Neural cell (in vitro differentiated cells): ENCODE measurements around the gene CARD19. TPM values are rescaled to one million over a fixed set of nuclear protein-coding genes. Genes with fewer than 3 reads are reported as not detected.

Experiments
- H2AFZ ChIP-seq: fragments of 200-600, 300-800 bp; sonication (generic), shearing (Covaris generic); 2 replicates; pipeline ENCODE4 v1.6.0; 2014; ENCODE audit warnings: low read depth, mild to moderate bottlenecking, antibody characterized with exemption, low read length, moderate library complexity
- H3F3A ChIP-seq: fragments of 200-600 bp; shearing (Covaris generic); 2 replicates; pipeline ENCODE4 v1.6.1; 2016; ENCODE audit warnings: mild to moderate bottlenecking, moderate library complexity, mixed read lengths, antibody characterized with exemption, low read length; ENCODE audit not compliant: insufficient read depth, poor library complexity, severe bottlenecking
- H3K27ac ChIP-seq: fragments of 200-600, 300-800 bp; sonication (generic), shearing (Covaris generic); 2 replicates; pipeline ENCODE4 v1.5.1; 2014; ENCODE audit warnings: mild to moderate bottlenecking, low read length, moderate library complexity
- H3K27me3 ChIP-seq: fragments of 300-800, 200-600 bp; sonication (generic), shearing (Covaris generic); 2 replicates; pipeline ENCODE4 v1.6.0; 2014; ENCODE audit warnings: mild to moderate bottlenecking, low read depth, low read length, moderate library complexity; ENCODE audit not compliant: insufficient read depth
- H3K36me3 ChIP-seq: fragments of 300-800, 200-600 bp; sonication (generic), shearing (Covaris generic); 2 replicates; pipeline ENCODE4 v1.5.1; 2014; ENCODE audit warnings: mild to moderate bottlenecking, antibody characterized with exemption, low read length, moderate library complexity; ENCODE audit not compliant: insufficient read depth
- H3K4me2 ChIP-seq: fragments of 300-800, 200-600 bp; sonication (generic), shearing (Covaris generic); 2 replicates; pipeline ENCODE4 v1.6.0; 2014; ENCODE audit warnings: mild to moderate bottlenecking, low read length
- H3K4me3 ChIP-seq: fragments of 300-800, 200-600 bp; sonication (generic), shearing (Covaris generic); 2 replicates; pipeline ENCODE4 v1.5.1; 2014; ENCODE audit warnings: mild to moderate bottlenecking, low read length, moderate library complexity
- H3K79me2 ChIP-seq: fragments of 200-600 bp; shearing (Covaris generic); replicated peaks from 2 replicates; pipeline ENCODE4 v1.6.0; 2014; ENCODE audit warnings: mild to moderate bottlenecking, low read length, moderate library complexity; ENCODE audit not compliant: insufficient read depth
- H3K9ac ChIP-seq: fragments of 300-800, 200-600 bp; sonication (generic), shearing (Covaris generic); 2 replicates; pipeline ENCODE4 v1.6.1; 2016; ENCODE audit warnings: mild to moderate bottlenecking, low read length, mixed read lengths
- H3K9me2 ChIP-seq: fragments of 200-600 bp; shearing (Covaris generic); 2 replicates; pipeline ENCODE4 v1.6.1; 2016; ENCODE audit warnings: mild to moderate bottlenecking, low read length, mixed read lengths; ENCODE audit not compliant: insufficient read depth
- H3K9me3 ChIP-seq: fragments of 200-600, 300-800 bp; sonication (generic), shearing (Covaris generic); 2 replicates; pipeline ENCODE4 v1.6.1; 2016; ENCODE audit warnings: mild to moderate bottlenecking, mixed run types, low read length, moderate library complexity, mixed read lengths
- H4K20me1 ChIP-seq: fragments of 200-600 bp; shearing (Covaris generic); 2 replicates; pipeline ENCODE4 v1.6.1; 2016; ENCODE audit warnings: mild to moderate bottlenecking, mixed run types; ENCODE audit not compliant: insufficient read depth
- CTCF ChIP-seq: fragments of 450-650 bp; IDR thresholded peaks from 2 replicates; pipeline ENCODE4 v1.5.1; 2014; ENCODE audit warnings: antibody characterized with exemption, mild to moderate bottlenecking, moderate library complexity; ENCODE audit not compliant: poor library complexity, severe bottlenecking
- EP300 ChIP-seq: fragments of 450-650 bp; conservative IDR thresholded peaks from 2 replicates; pipeline ENCODE4 v1.6.1; 2014; ENCODE audit warnings: antibody characterized with exemption, mild to moderate bottlenecking, moderate library complexity; ENCODE audit not compliant: poor library complexity, severe bottlenecking
- EZH2 ChIP-seq: fragments of 200-600, 300-800 bp; shearing (Covaris generic), sonication (generic); IDR thresholded peaks from 2 replicates; pipeline ENCODE4 v1.6.1; 2014; ENCODE audit warnings: antibody characterized with exemption, low read length, borderline replicate concordance, mild to moderate bottlenecking; ENCODE audit not compliant: insufficient read depth, poor library complexity, severe bottlenecking
- MXI1 ChIP-seq: fragments of 450-650 bp; conservative IDR thresholded peaks from 2 replicates; pipeline ENCODE4 v1.6.1; 2014; ENCODE audit warnings: antibody characterized with exemption, mild to moderate bottlenecking; ENCODE audit not compliant: poor library complexity, severe bottlenecking
- POLR2AphosphoS5 ChIP-seq: IDR thresholded peaks from 2 replicates; pipeline ENCODE4 v1.6.1; 2012
- RAD21 ChIP-seq: fragments of 450-650 bp; conservative IDR thresholded peaks from 2 replicates; pipeline ENCODE4 v1.6.1; 2014; ENCODE audit warnings: antibody characterized with exemption, mild to moderate bottlenecking, moderate library complexity
- REST ChIP-seq: IDR thresholded peaks from 2 replicates; pipeline ENCODE4 v1.6.1; 2012; ENCODE audit warnings: borderline replicate concordance
- SMC3 ChIP-seq: fragments of 450-650 bp; conservative IDR thresholded peaks from 2 replicates; pipeline ENCODE4 v1.6.1; 2014; ENCODE audit warnings: antibody characterized with exemption, mild to moderate bottlenecking, moderate library complexity; ENCODE audit not compliant: poor library complexity
- TAF1 ChIP-seq: IDR thresholded peaks from 2 replicates; pipeline ENCODE4 v1.6.1; 2012; ENCODE audit warnings: low read depth
- polyA plus RNA-seq: library from polyadenylated mRNA; depleted of rRNA; stranded (reverse); fragments of >200 nt; gene quantifications from 2 replicates; pipeline ENCODE4 v1.2.3, GENCODE V29; 2014

Gene CARD19
- polyA plus RNA-seq, 1 donor from 2014 or later, result 66.7 TPM

- H3K79me2 ChIP-seq, result no peaks in the 10 kb centered on the region
- H3K9me3 ChIP-seq, result no peaks in the 10 kb centered on the region
- no peaks in the 10 kb centered on the region for H3F3A ChIP-seq
- no peak overlapping the region for H3K9ac ChIP-seq
- no peaks in the 10 kb centered on the region for H4K20me1 ChIP-seq
- H2AFZ ChIP-seq, result no peak overlapping the region
- H3K27me3 ChIP-seq, result no peaks in the 10 kb centered on the region
- H3K4me2 ChIP-seq, result no peak overlapping the region
- no peaks in the 10 kb centered on the region for H3K36me3 ChIP-seq
- TF ChIP-seq RAD21, result no peak
- TF ChIP-seq MXI1, result no peak
- TF ChIP-seq TAF1, result no peak
- no peak for TF ChIP-seq CTCF
- TF ChIP-seq POLR2AphosphoS5, result no peak
- TF ChIP-seq SMC3, result no peak
- TF ChIP-seq EP300, result no peak
- no peak for TF ChIP-seq EZH2
- TF ChIP-seq REST, result no peak
- no peak overlapping the region for H3K4me3 ChIP-seq
- H3K27ac ChIP-seq, result no peak overlapping the region
- H3K9me2 ChIP-seq, result no peaks in the 10 kb centered on the region
These were observed 2.7 kb upstream of the CARD19 start for GRCh38 chr9:93093127-93093876.

- no peak overlapping the region for H3K9ac ChIP-seq
These were observed 1.9 kb upstream of the CARD19 start for GRCh38 chr9:93093877-93094657.

More at GRCh38 chr9:93093877-93094657, 1.9 kb upstream of the CARD19 start:
- Histone ChIP-seq H3K4me2 (no peak overlapping the region), H3K27ac (no peak overlapping the region), H3K27me3 (no peaks in the 10 kb centered on the region), H3K36me3 (no peaks in the 10 kb centered on the region), H3F3A (no peaks in the 10 kb centered on the region), H3K4me3 (no peak overlapping the region), H3K9me2 (no peaks in the 10 kb centered on the region), H3K79me2 (no peaks in the 10 kb centered on the region), H4K20me1 (no peaks in the 10 kb centered on the region), H3K9me3 (no peaks in the 10 kb centered on the region), H2AFZ (no peak overlapping the region)
- TF ChIP-seq TAF1 (no peak), RAD21 (no peak), MXI1 (no peak), REST (no peak), POLR2AphosphoS5 (no peak)
